ENCODE results near the gene DTX3.
"Not testable (repeated sequence)": the region's sequence is repeated elsewhere in the genome, so short reads cannot be mapped to it uniquely, and the experiment has no call there.

The DTX3 gene

GRCh38 chr12:57609101-57609780 lies 4.6 kb downstream of the DTX3 start:
- DNase-seq = no peak

GRCh38 chr12:57609781-57610553 lies 5.3 kb downstream of the DTX3 start:
- DNase-seq = no peak

GRCh38 chr12:57610554-57611107 lies 6.0 kb downstream of the DTX3 start:
- no peak for DNase-seq

- DNase-seq = no peak
Observed at GRCh38 chr12:57611108-57611826, 6.6 kb downstream of the DTX3 start, which contains the start of gene ARHGEF25. Gene ARHGEF25 (plus strand): TSS chr12:57611435. CDS start chr12:57611895, 460 bp downstream.

- no peak for DNase-seq
Observed at GRCh38 chr12:57611827-57612710, 7.4 kb downstream of the DTX3 start.

GRCh38 chr12:57612711-57613426 lies 8.2 kb downstream of the DTX3 start:
- no peak for DNase-seq

GRCh38 chr12:57613427-57614109 lies 8.9 kb downstream of the DTX3 start:
- DNase-seq = no peak

- DNase-seq = no peak
Observed at GRCh38 chr12:57614178-57614947, 9.7 kb downstream of the DTX3 start.

- no peak for DNase-seq
Observed at GRCh38 chr12:57614948-57615500, 10.4 kb downstream of the DTX3 start.

GRCh38 chr12:57615637-57616036 lies 11.0 kb downstream of the DTX3 start:
- no peak for DNase-seq

- DNase-seq = no peak
Observed at GRCh38 chr12:57616383-57617101, 11.9 kb downstream of the DTX3 start.

GRCh38 chr12:57617942-57618341 lies 13.3 kb downstream of the DTX3 start:
- DNase-seq = no peak

- DNase-seq = not testable (repeated sequence)
Observed at GRCh38 chr12:57618431-57618830, 13.8 kb downstream of the DTX3 start.

GRCh38 chr12:57618966-57619433 lies 14.4 kb downstream of the DTX3 start:
- DNase-seq = no peak

GRCh38 chr12:57619434-57620244 lies 15.0 kb downstream of the DTX3 start:
- DNase-seq = no peak

GRCh38 chr12:57620245-57620935 lies 15.8 kb downstream of the DTX3 start:
- DNase-seq = no peak

- DNase-seq = no peak
Observed at GRCh38 chr12:57620936-57621496, 16.4 kb downstream of the DTX3 start.
